ENCODE results near the gene ZBTB7B.

The ZBTB7B gene

GRCh38 chr1:154961207-154962155 is 41.1 kb upstream of the ZBTB7B start, which contains the start of gene PYGO2 (continued):
- TF ChIP-seq ZNF274 (IDR thresholded peaks at IDR 0.05; ENCODE audit: low read length) (no peak), ZNF274 (tag by site-specific recombination; IDR thresholded peaks at IDR 0.05; ENCODE audit: borderline replicate concordance) (no peak), ZFP69B (tag by site-specific recombination; IDR thresholded peaks at IDR 0.05) (0 out of 2 replicates have a peak, but pooled peaks have one; percentile 48), ZNF555 (tag by site-specific recombination; conservative IDR thresholded peaks at IDR 0.05) (no peak), YY2 (tag by site-specific recombination; IDR thresholded peaks at IDR 0.05) (peak; percentile 77), ZBTB8A (tag by site-specific recombination; IDR thresholded peaks at IDR 0.05) (peak; percentile 99), KLF9 (tag by site-specific recombination; IDR thresholded peaks at IDR 0.05; ENCODE audit: low read depth) (peak; percentile 97), ZNF174 (tag by site-specific recombination; IDR thresholded peaks at IDR 0.05) (no peak), ZNF654 (tag by site-specific recombination; IDR thresholded peaks at IDR 0.05; ENCODE audit: low read depth) (no peak), ZNF501 (tag by site-specific recombination; IDR thresholded peaks at IDR 0.05) (peak; percentile 93), YY1 (tag by site-specific recombination; IDR thresholded peaks at IDR 0.05) (peak; percentile 77; the same call in 1 of the 2 replicates), ZNF623 (tag by site-specific recombination; IDR thresholded peaks at IDR 0.05) (no peak), ZNF544 (tag by site-specific recombination; IDR thresholded peaks at IDR 0.05) (no peak), ZNF514 (tag by site-specific recombination; IDR thresholded peaks at IDR 0.05) (no peak), ZNF2 (tag by site-specific recombination; IDR thresholded peaks at IDR 0.05) (peak; percentile 51; the same call in 1 of the 2 replicates), ZNF132 (tag by site-specific recombination; IDR thresholded peaks at IDR 0.05; ENCODE audit: borderline replicate concordance) (no peak), ZNF785 (tag by site-specific recombination; IDR thresholded peaks at IDR 0.05) (no peak), ZNF366 (tag by site-specific recombination; conservative IDR thresholded peaks at IDR 0.05) (no peak), ZNF239 (tag by site-specific recombination; IDR thresholded peaks at IDR 0.05) (no peak), ZNF394 (tag by site-specific recombination; IDR thresholded peaks at IDR 0.05; ENCODE audit: borderline replicate concordance) (no peak), KLF1 (tag by site-specific recombination; IDR thresholded peaks at IDR 0.05) (peak; percentile 65), GLIS1 (tag by site-specific recombination; IDR thresholded peaks at IDR 0.05) (peak; percentile 77; the same call in 1 of the 2 replicates), KLF10 (tag by site-specific recombination; IDR thresholded peaks at IDR 0.05) (peak; percentile 35; the same call in 1 of the 2 replicates), ZBTB20 (tag by site-specific recombination; IDR thresholded peaks at IDR 0.05) (peak; percentile 86; the same call in 1 of the 2 replicates), ZXDB (tag by site-specific recombination; IDR thresholded peaks at IDR 0.05) (peak; percentile 85), ZBTB10 (tag by site-specific recombination; IDR thresholded peaks at IDR 0.05) (peak; percentile 74; the same call in 1 of the 2 replicates)
- TF ChIP-seq, protein P1, sequence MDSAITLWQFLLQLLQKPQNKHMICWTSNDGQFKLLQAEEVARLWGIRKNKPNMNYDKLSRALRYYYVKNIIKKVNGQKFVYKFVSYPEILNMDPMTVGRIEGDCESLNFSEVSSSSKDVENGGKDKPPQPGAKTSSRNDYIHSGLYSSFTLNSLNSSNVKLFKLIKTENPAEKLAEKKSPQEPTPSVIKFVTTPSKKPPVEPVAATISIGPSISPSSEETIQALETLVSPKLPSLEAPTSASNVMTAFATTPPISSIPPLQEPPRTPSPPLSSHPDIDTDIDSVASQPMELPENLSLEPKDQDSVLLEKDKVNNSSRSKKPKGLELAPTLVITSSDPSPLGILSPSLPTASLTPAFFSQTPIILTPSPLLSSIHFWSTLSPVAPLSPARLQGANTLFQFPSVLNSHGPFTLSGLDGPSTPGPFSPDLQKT (IDR thresholded peaks at IDR 0.05; ENCODE audit: borderline replicate concordance, low read depth, low read length): peak; percentile 69; the same call in 1 of the 2 replicates
- TF ChIP-seq, protein P2, sequence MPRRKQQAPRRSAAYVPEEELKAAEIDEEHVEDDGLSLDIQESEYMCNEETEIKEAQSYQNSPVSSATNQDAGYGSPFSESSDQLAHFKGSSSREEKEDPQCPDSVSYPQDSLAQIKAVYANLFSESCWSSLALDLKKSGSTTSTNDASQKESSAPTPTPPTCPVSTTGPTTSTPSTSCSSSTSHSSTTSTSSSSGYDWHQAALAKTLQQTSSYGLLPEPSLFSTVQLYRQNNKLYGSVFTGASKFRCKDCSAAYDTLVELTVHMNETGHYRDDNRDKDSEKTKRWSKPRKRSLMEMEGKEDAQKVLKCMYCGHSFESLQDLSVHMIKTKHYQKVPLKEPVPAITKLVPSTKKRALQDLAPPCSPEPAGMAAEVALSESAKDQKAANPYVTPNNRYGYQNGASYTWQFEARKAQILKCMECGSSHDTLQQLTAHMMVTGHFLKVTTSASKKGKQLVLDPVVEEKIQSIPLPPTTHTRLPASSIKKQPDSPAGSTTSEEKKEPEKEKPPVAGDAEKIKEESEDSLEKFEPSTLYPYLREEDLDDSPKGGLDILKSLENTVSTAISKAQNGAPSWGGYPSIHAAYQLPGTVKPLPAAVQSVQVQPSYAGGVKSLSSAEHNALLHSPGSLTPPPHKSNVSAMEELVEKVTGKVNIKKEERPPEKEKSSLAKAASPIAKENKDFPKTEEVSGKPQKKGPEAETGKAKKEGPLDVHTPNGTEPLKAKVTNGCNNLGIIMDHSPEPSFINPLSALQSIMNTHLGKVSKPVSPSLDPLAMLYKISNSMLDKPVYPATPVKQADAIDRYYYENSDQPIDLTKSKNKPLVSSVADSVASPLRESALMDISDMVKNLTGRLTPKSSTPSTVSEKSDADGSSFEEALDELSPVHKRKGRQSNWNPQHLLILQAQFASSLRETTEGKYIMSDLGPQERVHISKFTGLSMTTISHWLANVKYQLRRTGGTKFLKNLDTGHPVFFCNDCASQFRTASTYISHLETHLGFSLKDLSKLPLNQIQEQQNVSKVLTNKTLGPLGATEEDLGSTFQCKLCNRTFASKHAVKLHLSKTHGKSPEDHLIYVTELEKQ (tag by site-specific recombination; IDR thresholded peaks at IDR 0.05; ENCODE audit: borderline replicate concordance): 0 out of 2 replicates have a peak, but pooled peaks have one; percentile 18
- TF ChIP-seq, protein P3, sequence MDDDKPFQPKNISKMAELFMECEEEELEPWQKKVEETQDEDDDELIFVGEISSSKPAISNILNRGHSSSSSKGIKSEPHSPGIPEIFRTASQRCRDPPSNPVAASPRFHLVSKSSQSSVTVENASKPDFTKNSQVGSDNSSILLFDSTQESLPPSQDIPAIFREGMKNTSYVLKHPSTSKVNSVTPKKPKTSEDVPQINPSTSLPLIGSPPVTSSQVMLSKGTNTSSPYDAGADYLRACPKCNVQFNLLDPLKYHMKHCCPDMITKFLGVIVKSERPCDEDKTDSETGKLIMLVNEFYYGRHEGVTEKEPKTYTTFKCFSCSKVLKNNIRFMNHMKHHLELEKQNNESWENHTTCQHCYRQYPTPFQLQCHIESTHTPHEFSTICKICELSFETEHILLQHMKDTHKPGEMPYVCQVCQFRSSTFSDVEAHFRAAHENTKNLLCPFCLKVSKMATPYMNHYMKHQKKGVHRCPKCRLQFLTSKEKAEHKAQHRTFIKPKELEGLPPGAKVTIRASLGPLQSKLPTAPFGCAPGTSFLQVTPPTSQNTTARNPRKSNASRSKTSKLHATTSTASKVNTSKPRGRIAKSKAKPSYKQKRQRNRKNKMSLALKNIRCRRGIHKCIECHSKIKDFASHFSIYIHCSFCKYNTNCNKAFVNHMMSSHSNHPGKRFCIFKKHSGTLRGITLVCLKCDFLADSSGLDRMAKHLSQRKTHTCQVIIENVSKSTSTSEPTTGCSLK (tag by site-specific recombination; IDR thresholded peaks at IDR 0.05): no peak

Data from HEK293 (cell line).